Neural progenitor cell (in vitro differentiated cells): Measurements from ENCODE around the gene GREB1L. TPM values are rescaled to one million over a fixed set of nuclear protein-coding genes. Genes with fewer than 3 reads are reported as not detected.
"Not testable (repeated sequence)": the region's sequence is repeated elsewhere in the genome, so short reads cannot be mapped to it uniquely, and the experiment has no call there.

ENCODE experiments used
- DNase-seq: peaks from one replicate; pipeline ENCODE4 v3.0.0-alpha.2; 2016; ENCODE audit warnings: low spot score
- H2AFZ ChIP-seq: fragments of 200-600 bp; sonication (generic); replicated peaks from 2 replicates; pipeline ENCODE4 v1.6.1; 2016; ENCODE audit warnings: antibody characterized with exemption
- H3F3A ChIP-seq: fragments of 200-600 bp; sonication (generic); 2 replicates; pipeline ENCODE4 v1.6.1; 2016; ENCODE audit warnings: antibody characterized with exemption, low read depth
- H3K27ac ChIP-seq: fragments of 200-600 bp; sonication (generic); 2 replicates; pipeline ENCODE4 v1.5.1; 2016; ENCODE audit warnings: mild to moderate bottlenecking
- H3K27me3 ChIP-seq: fragments of 200-600 bp; sonication (generic); 2 replicates; pipeline ENCODE4 v1.6.1; 2016; ENCODE audit warnings: mild to moderate bottlenecking, moderate library complexity
- H3K36me3 ChIP-seq: fragments of 200-600 bp; sonication (generic); 2 replicates; pipeline ENCODE4 v1.5.1; 2016
- H3K4me1 ChIP-seq: fragments of 200-600 bp; sonication (generic); 2 replicates; pipeline ENCODE4 v1.6.1; 2016; ENCODE audit warnings: mixed run types
- H3K4me2 ChIP-seq: fragments of 200-600 bp; sonication (generic); 2 replicates; pipeline ENCODE4 v1.6.1; 2016
- H3K4me3 ChIP-seq: fragments of 200-600 bp; sonication (generic); 2 replicates; pipeline ENCODE4 v1.5.1; 2016
- H3K79me2 ChIP-seq: fragments of 200-600 bp; sonication (generic); 2 replicates; pipeline ENCODE4 v1.6.1; 2016; ENCODE audit warnings: low read depth
- H3K9ac ChIP-seq: fragments of 200-600 bp; sonication (generic); 2 replicates; pipeline ENCODE4 v1.6.1; 2016
- H3K9me3 ChIP-seq: fragments of 200-600 bp; sonication (generic); 2 replicates; pipeline ENCODE4 v1.5.1; 2016; ENCODE audit warnings: low read depth
- H4K20me1 ChIP-seq: fragments of 200-600 bp; sonication (generic); 2 replicates; pipeline ENCODE4 v1.6.1; 2016; ENCODE audit warnings: low read depth
- H3K27ac Mint-ChIP-seq: 3 replicates; pipeline ENCODE4 v1.8.0; 2021; ENCODE audit warnings: mixed read lengths
- H3K27me3 Mint-ChIP-seq: 2 replicates; pipeline ENCODE4 v1.8.0; 2022; ENCODE audit warnings: low read depth, mild to moderate bottlenecking, inconsistent platforms, moderate library complexity, mixed read lengths; ENCODE audit not compliant: insufficient read depth
- H3K36me3 Mint-ChIP-seq: 3 replicates; pipeline ENCODE4 v1.8.0; 2021; ENCODE audit warnings: mixed read lengths
- H3K4me1 Mint-ChIP-seq: 3 replicates; pipeline ENCODE4 v1.8.0; 2021; ENCODE audit warnings: mixed read lengths
- H3K4me3 Mint-ChIP-seq: 3 replicates; pipeline ENCODE4 v1.8.0; 2021; ENCODE audit warnings: mild to moderate bottlenecking, moderate library complexity, mixed read lengths
- H3K9me3 Mint-ChIP-seq: 3 replicates; pipeline ENCODE4 v1.8.0; 2020; ENCODE audit warnings: mixed read lengths
- CTCF ChIP-seq: fragments of 200-600 bp; sonication (generic); IDR thresholded peaks from 2 replicates; pipeline ENCODE4 v1.5.1; 2017; ENCODE audit warnings: antibody characterized with exemption, mild to moderate bottlenecking
- EZH2 ChIP-seq: fragments of 200-600 bp; sonication (generic); IDR thresholded peaks from 2 replicates; pipeline ENCODE4 v1.6.1; 2017; ENCODE audit warnings: antibody characterized with exemption, mild to moderate bottlenecking, moderate library complexity
- EZH2phosphoT487 ChIP-seq: fragments of 200-600 bp; sonication (generic); IDR thresholded peaks from 2 replicates; pipeline ENCODE4 v1.6.1; 2017; ENCODE audit warnings: antibody characterized with exemption
- total RNA-seq: library from RNA; depleted of rRNA; stranded (reverse); fragments of >200 nt; gene quantifications from 2 replicates; pipeline ENCODE4 v1.2.3, GENCODE V29; 2015; ENCODE audit warnings: low replicate concordance

GREB1L gene
- total RNA-seq, 1 donor from 2014 or later = 278 TPM

DNA sequence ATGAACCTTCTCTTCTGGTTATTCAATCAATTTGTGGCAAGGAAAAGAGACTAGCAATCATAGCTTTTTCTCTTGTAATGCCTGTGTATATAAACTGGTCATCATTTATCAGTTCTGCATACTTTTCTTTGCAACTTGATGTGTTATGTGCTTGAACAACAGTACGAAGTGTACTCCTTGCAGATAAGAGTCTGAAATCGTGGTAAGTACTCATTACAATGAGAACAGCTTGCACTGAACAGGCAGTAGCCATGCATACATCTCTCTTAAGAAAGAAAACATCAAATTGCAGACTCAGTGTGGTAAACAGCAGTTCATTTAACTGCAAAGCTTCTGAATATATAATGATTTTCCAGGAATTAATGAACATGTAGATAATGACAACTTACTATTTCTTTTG, 64.3 kb downstream of the GREB1L start:
- Histone ChIP-seq H4K20me1 (peaks cover 100% of the 10 kb centered on the region), H3K36me3 (no peaks in the 10 kb centered on the region), H3K27ac (no peak overlapping the region), H2AFZ (no peak overlapping the region), H3K9ac (no peak overlapping the region), H3K4me3 (no peak overlapping the region), H3K4me2 (peak overlapping the region; percentile 19), H3K9me3 (no peaks in the 10 kb centered on the region), H3K27me3 (no peaks in the 10 kb centered on the region), H3K4me1 (peaks cover 68% of the 10 kb centered on the region), H3F3A (peaks cover 40% of the 10 kb centered on the region), H3K79me2 (peaks cover 100% of the 10 kb centered on the region)
- Mint-ChIP-seq H3K4me3 (no peak overlapping the region), H3K4me1 (peaks cover 41% of the 10 kb centered on the region), H3K27me3 (peaks cover 2% of the 10 kb centered on the region), H3K36me3 (peaks cover 27% of the 10 kb centered on the region), H3K27ac (no peak overlapping the region), H3K9me3 (no peaks in the 10 kb centered on the region)
- no peak for TF ChIP-seq EZH2phosphoT487
- TF ChIP-seq EZH2 = no peak
- no peak for TF ChIP-seq CTCF
- DNase-seq = no peak

DNA sequence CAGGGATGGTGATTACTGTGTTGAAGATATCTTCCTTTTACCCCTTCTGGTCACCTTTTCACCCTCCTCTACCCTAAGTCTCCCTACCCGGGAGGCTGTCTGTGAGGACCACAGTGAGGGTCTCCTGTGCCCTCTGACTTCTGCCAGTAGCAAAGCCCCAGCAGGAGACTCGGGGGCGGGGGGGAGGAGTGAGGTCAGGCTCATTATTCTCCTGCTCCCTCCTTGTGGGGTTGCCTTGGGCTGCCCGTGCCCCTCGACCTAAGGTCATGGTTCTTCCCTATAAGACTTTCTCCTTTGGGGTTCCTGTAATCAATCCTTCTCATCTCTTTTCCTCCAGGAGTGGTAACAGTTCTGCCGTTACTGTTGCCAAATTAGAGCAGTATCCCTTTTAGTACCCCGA, 65.5 kb downstream of the GREB1L start:
- H3K4me1 Mint-ChIP-seq = peaks cover 35% of the 10 kb centered on the region
- peaks cover 100% of the 10 kb centered on the region for H3K79me2 ChIP-seq

DNA sequence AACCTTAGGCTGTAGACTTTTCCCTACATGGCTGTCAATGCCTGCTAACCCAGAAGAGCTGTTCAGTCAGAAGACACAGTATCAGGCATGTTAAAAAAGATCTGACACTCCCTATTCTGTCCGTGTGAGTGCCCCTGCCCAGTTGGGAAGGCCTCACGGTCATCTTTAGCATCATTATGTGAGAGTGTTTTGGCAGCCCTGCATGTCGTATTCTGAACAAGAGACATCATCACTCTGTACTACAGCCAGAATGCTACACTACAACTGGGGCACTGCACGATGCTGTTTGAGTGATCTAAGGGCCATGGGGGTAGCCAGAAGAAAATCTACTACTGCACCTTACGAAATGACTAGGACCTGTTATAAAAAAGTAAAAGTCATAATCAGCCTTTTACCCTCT, 67.2 kb downstream of the GREB1L start:
- no peaks in the 10 kb centered on the region for H3K27me3 ChIP-seq
- no peak overlapping the region for H3K9ac ChIP-seq
- DNase-seq = no peak
- no peak overlapping the region for H2AFZ ChIP-seq
- peaks cover 46% of the 10 kb centered on the region for H3K4me1 ChIP-seq
- H3K79me2 ChIP-seq = peaks cover 100% of the 10 kb centered on the region
- H3K4me1 Mint-ChIP-seq = peaks cover 35% of the 10 kb centered on the region
- no peak overlapping the region for H3K4me2 ChIP-seq
- no peak for TF ChIP-seq EZH2
- TF ChIP-seq EZH2phosphoT487 = no peak
- TF ChIP-seq CTCF = no peak
- H3K36me3 Mint-ChIP-seq = peaks cover 25% of the 10 kb centered on the region
- H3K27ac ChIP-seq = peak overlapping the region; percentile 66
- peaks cover 100% of the 10 kb centered on the region for H4K20me1 ChIP-seq
- H3K4me3 Mint-ChIP-seq = no peak overlapping the region
- no peaks in the 10 kb centered on the region for H3K9me3 Mint-ChIP-seq
- H3K27ac Mint-ChIP-seq = no peak overlapping the region
- H3K27me3 Mint-ChIP-seq = peaks cover 2% of the 10 kb centered on the region
- no peaks in the 10 kb centered on the region for H3K9me3 ChIP-seq
- H3F3A ChIP-seq = peaks cover 57% of the 10 kb centered on the region
- no peak overlapping the region for H3K4me3 ChIP-seq
- no peaks in the 10 kb centered on the region for H3K36me3 ChIP-seq

More for the DNA sequence above, 65.5 kb downstream of the GREB1L start:
- Histone ChIP-seq H3K36me3 (no peaks in the 10 kb centered on the region), H3K9ac (no peak overlapping the region), H3K4me1 (peaks cover 55% of the 10 kb centered on the region), H3K4me3 (no peak overlapping the region), H3F3A (peaks cover 43% of the 10 kb centered on the region), H3K9me3 (no peaks in the 10 kb centered on the region), H3K4me2 (peak overlapping the region; percentile 19), H4K20me1 (peaks cover 100% of the 10 kb centered on the region), H3K27me3 (no peaks in the 10 kb centered on the region), H2AFZ (no peak overlapping the region), H3K27ac (no peak overlapping the region)
- H3K4me3 Mint-ChIP-seq = no peak overlapping the region
- no peaks in the 10 kb centered on the region for H3K9me3 Mint-ChIP-seq
- no peak for DNase-seq
- H3K27me3 Mint-ChIP-seq = peaks cover 2% of the 10 kb centered on the region
- TF ChIP-seq EZH2phosphoT487 = no peak
- no peak for TF ChIP-seq EZH2
- TF ChIP-seq CTCF = no peak
- H3K27ac Mint-ChIP-seq = no peak overlapping the region
- peaks cover 25% of the 10 kb centered on the region for H3K36me3 Mint-ChIP-seq

- H3K4me1 Mint-ChIP-seq = peaks cover 38% of the 10 kb centered on the region
- not testable (repeated sequence) for H3K4me3 Mint-ChIP-seq, H3K9me3 Mint-ChIP-seq, H3K27ac ChIP-seq, H3K27me3 Mint-ChIP-seq, H3K27me3 ChIP-seq, H3K4me3 ChIP-seq, H3K4me2 ChIP-seq, H2AFZ ChIP-seq, H3K27ac Mint-ChIP-seq, DNase-seq, H3K9ac ChIP-seq, H3K36me3 ChIP-seq, H3K9me3 ChIP-seq
- peaks cover 40% of the 10 kb centered on the region for H3K4me1 ChIP-seq
- peaks cover 15% of the 10 kb centered on the region for H3K36me3 Mint-ChIP-seq
- peaks cover 100% of the 10 kb centered on the region for H3K79me2 ChIP-seq
- H3F3A ChIP-seq = peaks cover 55% of the 10 kb centered on the region
- H4K20me1 ChIP-seq = peaks cover 100% of the 10 kb centered on the region
Observed at GRCh38 chr18:21311980-21312379, 69.9 kb downstream of the GREB1L start.
